HL-60 (cell line): ENCODE measurements around the gene DHX38.

ENCODE experiments used
- DNase-seq, 2 experiments: peaks; one replicate each; pipeline ENCODE4 v3.0.0-alpha.2; 2010 to 2020; ENCODE audit warnings: low read depth in 1 of 2, low spot score in 1 of 2
- H3K27ac ChIP-seq: fragments of 250-450 bp; sonication (Bioruptor Pico); replicated peaks from 2 replicates; pipeline ENCODE4 v1.5.1; 2020; ENCODE audit warnings: mild to moderate bottlenecking, moderate library complexity
- H3K27me3 ChIP-seq: fragments of 250-450 bp; sonication (Bioruptor Pico); 2 replicates; pipeline ENCODE4 v1.5.1; 2021; ENCODE audit warnings: mild to moderate bottlenecking, moderate library complexity; ENCODE audit not compliant: insufficient read depth, poor library complexity, severe bottlenecking
- H3K4me3 ChIP-seq: replicated peaks from 2 replicates; pipeline ENCODE4 v1.5.1; 2011; ENCODE audit warnings: mild to moderate bottlenecking, control low read depth, low read length; ENCODE audit not compliant: insufficient read depth
- GABPA ChIP-seq: IDR thresholded peaks from 2 replicates; pipeline ENCODE4 v1.6.1; 2012; ENCODE audit warnings: low read depth
- POLR2AphosphoS5 ChIP-seq: IDR thresholded peaks from 2 replicates; pipeline ENCODE4 v1.6.1; 2012; ENCODE audit warnings: low read depth
- SPI1 ChIP-seq: IDR thresholded peaks from 2 replicates; pipeline ENCODE4 v1.6.1; 2012; ENCODE audit warnings: low read depth, mild to moderate bottlenecking, borderline replicate concordance
- TF ChIP-seq, protein P1 (sequence below): IDR thresholded peaks from 2 replicates; pipeline ENCODE4 v1.6.1; 2012; ENCODE audit warnings: low read depth; ENCODE audit not compliant: insufficient replicate concordance
- TF ChIP-seq, protein P2 (sequence below): IDR thresholded peaks from one replicate; pipeline ENCODE4 v1.5.1; 2011; ENCODE audit warnings: low read length, control low read depth, inconsistent platforms; ENCODE audit not compliant: insufficient read depth

The DHX38 gene

DNA sequence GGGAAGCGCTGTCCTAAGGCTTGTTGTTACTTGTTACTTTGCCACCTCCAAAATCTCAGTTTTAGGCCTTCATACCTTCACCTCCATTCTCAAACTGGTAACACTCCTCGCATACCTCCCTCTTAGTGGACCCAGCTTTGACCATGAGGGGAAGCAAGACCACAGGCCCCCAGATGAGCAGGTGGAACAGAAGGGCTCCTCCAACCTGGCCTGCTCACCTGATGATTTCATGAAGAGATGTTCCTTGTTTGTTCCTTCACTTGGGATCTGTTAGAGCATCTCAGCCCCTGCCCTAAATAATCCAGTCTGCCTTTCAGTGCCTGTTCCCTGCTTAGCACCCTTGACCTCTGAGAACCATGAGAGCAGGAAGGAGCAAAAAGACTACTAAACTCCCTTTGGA, 28.7 kb downstream of the DHX38 start:
- TF ChIP-seq, protein P1, sequence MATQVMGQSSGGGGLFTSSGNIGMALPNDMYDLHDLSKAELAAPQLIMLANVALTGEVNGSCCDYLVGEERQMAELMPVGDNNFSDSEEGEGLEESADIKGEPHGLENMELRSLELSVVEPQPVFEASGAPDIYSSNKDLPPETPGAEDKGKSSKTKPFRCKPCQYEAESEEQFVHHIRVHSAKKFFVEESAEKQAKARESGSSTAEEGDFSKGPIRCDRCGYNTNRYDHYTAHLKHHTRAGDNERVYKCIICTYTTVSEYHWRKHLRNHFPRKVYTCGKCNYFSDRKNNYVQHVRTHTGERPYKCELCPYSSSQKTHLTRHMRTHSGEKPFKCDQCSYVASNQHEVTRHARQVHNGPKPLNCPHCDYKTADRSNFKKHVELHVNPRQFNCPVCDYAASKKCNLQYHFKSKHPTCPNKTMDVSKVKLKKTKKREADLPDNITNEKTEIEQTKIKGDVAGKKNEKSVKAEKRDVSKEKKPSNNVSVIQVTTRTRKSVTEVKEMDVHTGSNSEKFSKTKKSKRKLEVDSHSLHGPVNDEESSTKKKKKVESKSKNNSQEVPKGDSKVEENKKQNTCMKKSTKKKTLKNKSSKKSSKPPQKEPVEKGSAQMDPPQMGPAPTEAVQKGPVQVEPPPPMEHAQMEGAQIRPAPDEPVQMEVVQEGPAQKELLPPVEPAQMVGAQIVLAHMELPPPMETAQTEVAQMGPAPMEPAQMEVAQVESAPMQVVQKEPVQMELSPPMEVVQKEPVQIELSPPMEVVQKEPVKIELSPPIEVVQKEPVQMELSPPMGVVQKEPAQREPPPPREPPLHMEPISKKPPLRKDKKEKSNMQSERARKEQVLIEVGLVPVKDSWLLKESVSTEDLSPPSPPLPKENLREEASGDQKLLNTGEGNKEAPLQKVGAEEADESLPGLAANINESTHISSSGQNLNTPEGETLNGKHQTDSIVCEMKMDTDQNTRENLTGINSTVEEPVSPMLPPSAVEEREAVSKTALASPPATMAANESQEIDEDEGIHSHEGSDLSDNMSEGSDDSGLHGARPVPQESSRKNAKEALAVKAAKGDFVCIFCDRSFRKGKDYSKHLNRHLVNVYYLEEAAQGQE, result no peak
- TF ChIP-seq, protein P2, sequence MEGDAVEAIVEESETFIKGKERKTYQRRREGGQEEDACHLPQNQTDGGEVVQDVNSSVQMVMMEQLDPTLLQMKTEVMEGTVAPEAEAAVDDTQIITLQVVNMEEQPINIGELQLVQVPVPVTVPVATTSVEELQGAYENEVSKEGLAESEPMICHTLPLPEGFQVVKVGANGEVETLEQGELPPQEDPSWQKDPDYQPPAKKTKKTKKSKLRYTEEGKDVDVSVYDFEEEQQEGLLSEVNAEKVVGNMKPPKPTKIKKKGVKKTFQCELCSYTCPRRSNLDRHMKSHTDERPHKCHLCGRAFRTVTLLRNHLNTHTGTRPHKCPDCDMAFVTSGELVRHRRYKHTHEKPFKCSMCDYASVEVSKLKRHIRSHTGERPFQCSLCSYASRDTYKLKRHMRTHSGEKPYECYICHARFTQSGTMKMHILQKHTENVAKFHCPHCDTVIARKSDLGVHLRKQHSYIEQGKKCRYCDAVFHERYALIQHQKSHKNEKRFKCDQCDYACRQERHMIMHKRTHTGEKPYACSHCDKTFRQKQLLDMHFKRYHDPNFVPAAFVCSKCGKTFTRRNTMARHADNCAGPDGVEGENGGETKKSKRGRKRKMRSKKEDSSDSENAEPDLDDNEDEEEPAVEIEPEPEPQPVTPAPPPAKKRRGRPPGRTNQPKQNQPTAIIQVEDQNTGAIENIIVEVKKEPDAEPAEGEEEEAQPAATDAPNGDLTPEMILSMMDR, result no peak
- no peak for TF ChIP-seq GABPA
- TF ChIP-seq POLR2AphosphoS5, result no peak
- TF ChIP-seq SPI1, result no peak
- no peak overlapping the region for H3K27ac ChIP-seq
- H3K4me3 ChIP-seq, result no peak overlapping the region
- no peaks in the 10 kb centered on the region for H3K27me3 ChIP-seq
- DNase-seq, result no peak

DNA sequence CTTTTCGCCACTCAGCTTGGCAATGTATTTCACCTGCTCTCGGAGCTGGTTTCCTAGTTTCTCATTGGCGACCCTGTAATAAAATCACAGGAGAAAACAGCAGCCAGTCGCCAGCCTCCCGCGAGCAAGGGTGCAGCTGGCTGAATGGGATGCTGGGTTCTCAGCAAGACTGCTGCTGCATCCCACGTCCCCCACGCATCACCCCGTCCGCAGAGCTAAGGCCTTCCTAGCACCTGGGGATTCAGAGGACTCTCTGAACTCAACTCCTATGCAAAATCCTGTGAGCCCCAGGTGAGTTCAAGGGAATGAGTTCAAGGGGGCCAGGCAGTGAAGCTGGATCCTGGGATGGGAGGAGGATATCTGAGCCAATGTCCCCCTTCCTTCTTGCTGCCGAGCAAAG, 29.3 kb downstream of the DHX38 start:
- H3K27ac ChIP-seq, result no peak overlapping the region
- no peaks in the 10 kb centered on the region for H3K27me3 ChIP-seq
- no peak overlapping the region for H3K4me3 ChIP-seq
- TF ChIP-seq POLR2AphosphoS5 (no peak), SPI1 (no peak), GABPA (no peak)
- TF ChIP-seq, protein P1, result no peak
- TF ChIP-seq, protein P2, result no peak
- DNase-seq, result no peak

DNA sequence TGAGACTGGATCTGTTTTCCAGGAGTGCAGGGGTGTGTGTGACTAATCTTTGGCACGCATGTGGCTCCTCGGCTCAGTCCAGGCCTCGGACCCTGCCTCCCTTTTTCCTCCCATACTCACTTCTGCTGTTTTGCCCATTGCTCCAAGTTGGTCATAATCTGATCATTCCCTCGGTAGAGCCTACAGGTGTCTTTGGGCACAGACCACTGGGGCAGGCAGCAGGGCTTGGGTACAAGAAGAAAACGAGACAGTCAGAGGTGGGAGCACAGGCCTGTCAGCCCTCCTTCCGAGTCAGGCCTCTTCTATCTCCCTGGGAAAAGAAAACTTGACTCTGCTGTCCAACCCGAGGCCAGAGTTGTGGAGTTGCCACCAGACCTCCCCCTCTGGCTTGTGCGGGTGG, 29.8 kb downstream of the DHX38 start:
- no peak for DNase-seq
- TF ChIP-seq, protein P2, result no peak
- TF ChIP-seq GABPA (no peak), POLR2AphosphoS5 (no peak), SPI1 (no peak)
- TF ChIP-seq, protein P1, result no peak
- H3K27me3 ChIP-seq, result no peaks in the 10 kb centered on the region
- H3K4me3 ChIP-seq, result no peak overlapping the region
- no peak overlapping the region for H3K27ac ChIP-seq
